TTC549 (cell line): ENCODE results near the gene OR6C68.
"Not testable (repeated sequence)": the region's sequence is repeated elsewhere in the genome, so short reads cannot be mapped to it uniquely, and the experiment has no call there.

ENCODE experiments used
- FAIRE-seq: peaks from 2 replicates; lab custom pipeline; 2012; peaks lifted over from hg19 to GRCh38; lab: Jason Lieb, UNC

Gene OR6C68

GRCh38 chr12:55492078-55492477 lies at the start of gene OR6C68:
TSS of gene OR6C68 (plus strand) at chr12:55492378. CDS start at chr12:55492378, 0 bp downstream.
- no peak for FAIRE-seq

DNA sequence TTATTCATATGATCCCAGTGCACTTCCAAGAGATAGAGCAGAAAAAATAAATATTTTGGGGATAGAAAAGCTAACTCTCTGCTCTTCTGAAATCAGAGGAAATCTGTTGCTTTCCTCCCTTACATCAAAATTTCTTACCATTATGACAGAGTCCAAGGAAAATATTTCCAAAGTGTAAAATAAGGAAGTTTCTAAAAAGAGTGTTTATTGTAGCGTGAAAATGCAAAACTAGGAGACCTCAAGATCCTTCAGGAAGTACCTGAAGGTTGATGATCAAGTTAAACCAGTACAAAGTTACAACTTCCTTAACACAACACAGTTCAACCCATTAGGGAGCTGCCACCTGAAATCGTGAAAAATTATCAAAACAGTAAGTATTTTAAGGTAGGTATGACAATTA lies 48.4 kb upstream of the OR6C68 start, which contains the start of gene OR6C2:
Gene OR6C2 (plus strand): TSS at position 301 of the 400 bp plus-strand sequence. CDS start 8,138 bp downstream, outside the sequence.
- no peak for FAIRE-seq

- no peak for FAIRE-seq
Measured at GRCh38 chr12:55445357-55445756, 46.8 kb upstream of the OR6C68 start.

GRCh38 chr12:55446326-55446725 lies 45.9 kb upstream of the OR6C68 start:
- FAIRE-seq, result no peak

DNA sequence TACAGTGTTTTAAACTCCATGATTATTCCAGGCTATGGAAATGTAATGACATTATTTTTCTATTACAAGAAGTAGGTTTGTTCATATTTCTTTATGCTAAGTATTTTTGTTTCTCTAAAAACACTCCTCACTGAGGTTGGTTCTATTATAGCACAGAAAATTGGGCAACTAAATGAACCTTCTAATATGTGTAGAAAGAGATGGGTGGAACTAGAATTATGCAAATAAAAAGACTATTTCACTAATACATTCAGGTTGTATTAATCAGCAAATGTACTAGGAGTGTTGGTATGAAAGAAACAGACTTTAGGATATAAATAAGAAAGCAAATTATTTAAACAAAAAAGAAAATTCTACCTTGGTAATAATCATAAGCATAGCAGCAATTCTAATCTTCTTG lies 43.4 kb upstream of the OR6C68 start:
- FAIRE-seq, result no peak

DNA sequence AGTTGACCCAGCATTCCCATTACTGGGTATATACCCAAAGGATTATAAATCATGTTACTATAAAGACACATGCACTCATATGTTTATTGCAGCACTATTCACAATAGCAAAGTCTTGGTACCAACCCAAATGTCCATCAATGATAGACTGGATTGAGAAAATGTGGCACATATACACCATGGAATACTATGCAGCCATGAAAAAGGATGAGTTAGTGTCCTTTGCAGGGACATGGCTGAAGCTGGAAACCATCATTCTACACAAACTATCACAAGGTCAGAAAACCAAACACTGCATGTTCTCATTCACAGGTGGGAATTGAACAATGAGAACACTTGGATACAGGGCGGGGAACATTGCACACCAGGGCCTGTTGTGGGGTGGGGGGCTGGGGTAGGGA lies 27.3 kb upstream of the OR6C68 start:
- not testable (repeated sequence) for FAIRE-seq

- FAIRE-seq, result no peak
Measured at GRCh38 chr12:55467836-55468235, 24.3 kb upstream of the OR6C68 start.

GRCh38 chr12:55469291-55469690 lies 22.9 kb upstream of the OR6C68 start:
- no peak for FAIRE-seq

GRCh38 chr12:55470088-55470829 lies 21.9 kb upstream of the OR6C68 start, which contains the start of gene OR6C70:
TSS of gene OR6C70 (minus strand) at chr12:55470138. CDS start at chr12:55470138, 0 bp downstream.
- FAIRE-seq, result no peak

- no peak for FAIRE-seq
Measured at GRCh38 chr12:55472264-55472663, 19.9 kb upstream of the OR6C68 start.

- FAIRE-seq, result not testable (repeated sequence)
Measured at GRCh38 chr12:55479136-55479535, 13.0 kb upstream of the OR6C68 start.

DNA sequence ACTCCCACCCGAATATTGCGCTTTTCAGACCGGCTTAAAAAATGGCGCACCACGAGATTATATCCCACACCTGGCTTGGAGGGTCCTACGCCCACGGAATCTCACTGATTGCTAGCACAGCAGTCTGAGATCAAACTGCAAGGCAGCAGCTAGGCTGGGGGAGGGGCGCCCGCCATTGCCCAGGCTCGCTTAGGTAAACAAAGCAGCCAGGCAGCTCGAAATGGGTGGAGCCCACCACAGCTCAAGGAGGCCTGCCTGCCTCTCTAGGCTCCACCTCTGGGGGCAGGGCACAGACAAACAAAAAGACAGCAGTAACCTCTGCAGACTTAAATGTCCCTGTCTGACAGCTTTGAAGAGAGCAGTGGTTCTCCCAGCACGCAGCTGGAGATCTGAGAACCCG lies 7.9 kb upstream of the OR6C68 start:
- not testable (repeated sequence) for FAIRE-seq

- FAIRE-seq, result no peak
Measured at GRCh38 chr12:55495490-55495889, 3.3 kb downstream of the OR6C68 start.

DNA sequence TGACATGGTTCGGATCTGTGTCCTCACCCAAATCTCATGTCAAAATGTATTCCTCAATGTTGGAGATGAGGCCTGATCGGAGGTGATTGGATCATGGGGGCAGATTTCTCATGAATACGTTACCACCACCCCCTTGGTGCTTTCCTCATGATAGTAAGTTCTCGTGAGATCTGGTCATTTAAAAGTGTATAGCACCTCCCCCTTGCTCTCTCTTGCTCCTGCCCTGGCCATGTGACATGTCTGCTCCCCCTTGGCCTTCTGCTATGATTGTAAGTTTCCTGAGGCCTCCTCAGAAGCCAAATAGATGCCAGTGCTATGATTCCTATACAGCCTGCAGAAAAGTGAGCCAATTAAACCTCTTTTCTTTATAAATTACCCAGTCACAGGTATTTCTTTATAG lies 7.1 kb downstream of the OR6C68 start:
- FAIRE-seq, result no peak

DNA sequence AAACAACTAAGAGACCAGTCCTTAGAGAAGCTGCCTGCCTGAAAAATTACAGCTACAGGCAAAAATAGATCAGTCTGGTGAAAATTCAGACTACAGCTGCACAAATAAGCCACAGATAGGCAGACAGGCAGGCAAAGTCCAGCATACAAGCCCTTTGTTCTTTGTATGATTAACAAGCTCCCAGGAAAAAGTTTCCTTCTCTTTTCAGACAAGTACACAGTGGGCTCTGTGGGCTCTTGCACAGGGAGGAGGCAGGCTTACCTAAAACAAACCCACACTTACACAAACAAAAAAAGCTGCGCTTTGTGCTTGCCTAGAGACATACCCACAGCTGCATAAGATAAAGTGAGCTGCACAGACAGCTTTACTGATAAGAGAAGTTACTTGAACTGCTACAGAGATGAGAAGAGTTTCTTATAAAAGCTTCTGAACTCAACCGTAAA lies 7.7 kb downstream of the OR6C68 start:
- no peak for FAIRE-seq

GRCh38 chr12:55501601-55502000 lies 9.4 kb downstream of the OR6C68 start:
- no peak for FAIRE-seq

- no peak for FAIRE-seq
Measured at GRCh38 chr12:55515696-55516095, 23.5 kb downstream of the OR6C68 start.

DNA sequence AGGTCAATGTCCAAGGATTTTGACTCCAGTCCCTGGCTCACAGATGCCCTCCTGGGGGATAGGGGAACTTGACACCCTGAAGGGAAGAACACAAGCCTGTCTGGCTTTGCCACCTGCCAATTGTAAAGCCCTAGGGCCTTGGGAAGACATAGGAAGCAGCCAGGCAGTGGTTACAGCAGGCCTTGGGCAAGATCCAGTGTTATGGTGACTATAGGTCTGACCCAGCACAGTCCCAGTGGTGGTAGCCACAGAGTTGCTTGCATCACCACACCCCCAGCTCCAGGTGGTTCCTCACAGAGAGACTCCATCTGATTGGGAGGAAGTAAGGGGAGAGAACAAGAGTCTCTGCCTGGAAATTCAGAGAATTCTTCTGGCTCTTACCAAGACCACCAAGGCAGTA lies 24.2 kb downstream of the OR6C68 start:
- FAIRE-seq, result no peak
